ENCODE results near the gene KAT2A.

KAT2A gene

DNA sequence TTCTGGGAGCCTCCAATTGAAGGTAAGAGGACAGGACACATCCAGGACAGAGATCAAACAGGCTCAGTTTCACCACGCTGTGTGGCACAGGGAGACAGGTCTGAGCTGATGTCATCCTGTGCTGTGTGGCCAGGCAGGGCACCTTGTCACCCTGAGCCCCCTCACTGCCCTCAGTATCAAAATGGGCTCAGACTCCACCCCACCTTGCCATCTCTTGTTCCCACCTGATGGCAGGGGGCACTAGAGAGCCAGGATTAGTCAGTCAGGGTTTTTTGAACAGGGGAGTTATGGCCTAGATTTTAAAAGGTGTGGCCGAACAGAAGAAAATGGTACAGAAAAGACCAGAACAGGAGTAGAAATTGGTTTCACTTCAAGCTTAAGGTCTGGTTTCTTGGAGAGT lies 2.6 kb downstream of the KAT2A start:
- H3K4me3 ChIP-seq (ENCODE audit: low read depth, low read length): no peak overlapping the region
- TF ChIP-seq, protein P1, sequence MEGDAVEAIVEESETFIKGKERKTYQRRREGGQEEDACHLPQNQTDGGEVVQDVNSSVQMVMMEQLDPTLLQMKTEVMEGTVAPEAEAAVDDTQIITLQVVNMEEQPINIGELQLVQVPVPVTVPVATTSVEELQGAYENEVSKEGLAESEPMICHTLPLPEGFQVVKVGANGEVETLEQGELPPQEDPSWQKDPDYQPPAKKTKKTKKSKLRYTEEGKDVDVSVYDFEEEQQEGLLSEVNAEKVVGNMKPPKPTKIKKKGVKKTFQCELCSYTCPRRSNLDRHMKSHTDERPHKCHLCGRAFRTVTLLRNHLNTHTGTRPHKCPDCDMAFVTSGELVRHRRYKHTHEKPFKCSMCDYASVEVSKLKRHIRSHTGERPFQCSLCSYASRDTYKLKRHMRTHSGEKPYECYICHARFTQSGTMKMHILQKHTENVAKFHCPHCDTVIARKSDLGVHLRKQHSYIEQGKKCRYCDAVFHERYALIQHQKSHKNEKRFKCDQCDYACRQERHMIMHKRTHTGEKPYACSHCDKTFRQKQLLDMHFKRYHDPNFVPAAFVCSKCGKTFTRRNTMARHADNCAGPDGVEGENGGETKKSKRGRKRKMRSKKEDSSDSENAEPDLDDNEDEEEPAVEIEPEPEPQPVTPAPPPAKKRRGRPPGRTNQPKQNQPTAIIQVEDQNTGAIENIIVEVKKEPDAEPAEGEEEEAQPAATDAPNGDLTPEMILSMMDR (IDR thresholded peaks at IDR 0.05; ENCODE audit: low read depth, low read length): peak; percentile 36; the same call in 1 of the 2 replicates

DNA sequence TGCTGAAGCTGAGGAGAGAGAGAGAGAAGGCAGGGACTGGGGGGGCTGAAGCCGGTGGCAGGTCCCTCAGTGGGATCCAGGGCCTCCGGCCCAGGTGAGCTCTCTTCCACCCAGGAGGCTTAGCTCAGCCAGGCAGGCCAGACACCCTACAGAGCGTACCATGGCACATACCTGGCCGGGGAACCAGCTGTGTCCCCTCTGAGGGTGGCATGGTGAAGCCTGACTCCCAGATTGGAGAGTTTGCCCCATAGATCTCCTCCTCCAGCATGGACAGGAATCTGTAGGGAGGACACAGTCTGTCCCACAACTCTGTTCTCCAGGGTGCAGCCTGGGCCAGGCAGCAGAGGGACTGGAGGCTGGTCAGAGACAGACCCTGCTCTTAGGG lies 3.0 kb downstream of the KAT2A start:
- H3K4me3 ChIP-seq (ENCODE audit: low read depth, low read length): no peak overlapping the region
- TF ChIP-seq, protein P1 (IDR thresholded peaks at IDR 0.05; ENCODE audit: low read depth, low read length): no peak

DNA sequence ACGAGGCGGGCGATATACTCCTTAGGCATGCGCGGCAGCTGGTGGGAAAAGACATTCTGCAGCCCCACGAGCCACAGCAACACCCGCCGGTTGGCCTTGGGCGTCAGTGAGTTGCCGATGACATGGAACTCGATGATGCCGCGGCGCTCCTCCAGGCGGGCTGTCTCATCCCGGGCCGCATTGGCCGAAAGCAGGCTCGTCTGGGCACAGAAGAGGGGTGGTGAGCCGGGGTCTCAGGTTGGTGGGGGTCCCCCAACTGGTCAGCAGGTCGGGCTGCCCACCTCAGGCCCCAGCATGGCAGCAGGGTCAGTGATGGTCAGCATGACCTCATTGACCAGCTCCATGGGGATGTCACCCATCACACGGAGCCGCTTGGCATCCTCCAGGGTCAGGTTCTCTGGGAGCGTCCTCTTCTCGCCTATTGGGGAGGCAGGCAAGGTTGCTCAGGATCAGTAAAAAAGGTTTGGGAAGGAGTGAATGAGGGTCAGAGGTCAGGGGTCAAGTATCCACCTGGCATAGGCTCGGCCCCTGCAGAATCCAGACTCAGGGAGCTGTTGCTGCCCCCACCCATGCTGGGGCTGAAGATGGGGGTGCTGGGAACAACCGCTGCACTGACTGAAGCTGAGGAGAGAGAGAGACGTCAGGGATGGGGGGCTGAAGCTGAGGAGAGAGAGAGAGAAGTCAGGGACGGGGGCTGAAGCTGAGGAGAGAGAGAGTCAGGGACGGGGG lies 3.6 kb downstream of the KAT2A start:
- TF ChIP-seq, protein P1 (IDR thresholded peaks at IDR 0.05; ENCODE audit: low read depth, low read length): no peak
- H3K4me3 ChIP-seq (ENCODE audit: low read depth, low read length): no peak overlapping the region

- no peak overlapping the region for H3K4me3 ChIP-seq (ENCODE audit: low read depth, low read length)
- TF ChIP-seq, protein P1 (IDR thresholded peaks at IDR 0.05; ENCODE audit: low read depth, low read length): peak; percentile 78
Observed at GRCh38 chr17:42116705-42117396, 4.3 kb downstream of the KAT2A start.

DNA sequence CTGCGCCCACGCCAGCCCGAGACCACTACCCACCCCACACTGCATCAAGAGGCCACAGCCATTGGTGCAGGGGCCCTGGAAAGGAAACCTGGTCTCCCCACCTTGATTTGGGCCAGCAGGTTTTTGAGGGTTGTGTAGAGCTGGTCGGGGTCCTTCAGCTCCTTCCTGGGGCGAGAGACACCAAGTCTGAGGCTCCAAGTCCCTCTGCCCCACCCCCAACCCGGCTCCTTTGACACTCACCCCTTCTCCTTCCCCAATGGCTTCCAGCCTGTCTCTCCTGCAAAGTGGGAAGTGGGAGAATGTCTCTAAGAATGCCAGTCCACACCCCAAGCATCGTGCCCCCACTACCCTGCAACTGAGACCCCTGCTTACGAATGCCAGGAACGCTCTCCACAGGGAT lies 7.0 kb downstream of the KAT2A start:
- TF ChIP-seq, protein P1 (IDR thresholded peaks at IDR 0.05; ENCODE audit: low read depth, low read length): no peak

GRCh38 chr17:42113293-42114069 lies 7.7 kb downstream of the KAT2A start:
- no peak overlapping the region for H3K4me3 ChIP-seq (ENCODE audit: low read depth, low read length)
- TF ChIP-seq, protein P1 (IDR thresholded peaks at IDR 0.05; ENCODE audit: low read depth, low read length): no peak

More for the DNA sequence above, 7.0 kb downstream of the KAT2A start:
- no peak overlapping the region for H3K4me3 ChIP-seq (ENCODE audit: low read depth, low read length)
